SU-DHL-6 (cell line): ENCODE data around the gene UHRF2.

Experiments
- H2AFZ ChIP-seq: fragments of 200-600 bp; sonication (generic); 2 replicates; pipeline ENCODE4 v1.6.1; 2014; ENCODE audit warnings: low read depth, mild to moderate bottlenecking, moderate library complexity, mixed read lengths, antibody characterized with exemption, low read length; ENCODE audit not compliant: severe bottlenecking
- H3F3A ChIP-seq: fragments of 200-600 bp; shearing (Covaris generic); 2 replicates; pipeline ENCODE4 v1.6.0; 2016; ENCODE audit warnings: antibody characterized with exemption, mild to moderate bottlenecking; ENCODE audit not compliant: insufficient read depth
- H3K27ac ChIP-seq: fragments of 200-600 bp; sonication (generic); 2 replicates; pipeline ENCODE4 v1.5.1; 2016; ENCODE audit warnings: low read depth, mild to moderate bottlenecking, low read length, moderate library complexity, mixed read lengths
- H3K27me3 ChIP-seq: fragments of 200-600 bp; sonication (generic), shearing (Covaris generic); 2 replicates; pipeline ENCODE4 v1.6.0; 2014; ENCODE audit warnings: mild to moderate bottlenecking, low read length
- H3K36me3 ChIP-seq: fragments of 200-600 bp; sonication (generic); 2 replicates; pipeline ENCODE4 v1.6.1; 2014; ENCODE audit warnings: mild to moderate bottlenecking, low read length, mixed read lengths
- H3K4me2 ChIP-seq: fragments of 300-600, 200-600 bp; shearing (Covaris generic), sonication (generic); 2 replicates; pipeline ENCODE4 v1.6.0; 2014; ENCODE audit warnings: low read length, low read depth, mild to moderate bottlenecking; ENCODE audit not compliant: poor library complexity, severe bottlenecking
- H3K4me3 ChIP-seq: fragments of 200-600 bp; sonication (generic); 2 replicates; pipeline ENCODE4 v1.5.1; 2014; ENCODE audit warnings: antibody characterized with exemption, low read length, mild to moderate bottlenecking, mixed read lengths; ENCODE audit not compliant: insufficient read depth, poor library complexity, severe bottlenecking
- H3K79me2 ChIP-seq: fragments of 200-600 bp; sonication (generic); 2 replicates; pipeline ENCODE4 v1.6.1; 2014; ENCODE audit warnings: mild to moderate bottlenecking, low read length, moderate library complexity; ENCODE audit not compliant: insufficient read depth
- H3K9ac ChIP-seq: fragments of 200-600 bp; sonication (generic); 2 replicates; pipeline ENCODE4 v1.7.0; 2014; ENCODE audit warnings: mild to moderate bottlenecking, low read length
- H3K9me2 ChIP-seq: fragments of 200-600 bp; sonication (generic); replicated peaks from 2 replicates; pipeline ENCODE4 v1.6.1; 2014; ENCODE audit warnings: low read length; ENCODE audit not compliant: insufficient read depth
- H3K9me3 ChIP-seq: fragments of 200-600 bp; sonication (generic); 2 replicates; pipeline ENCODE4 v1.6.1; 2014; ENCODE audit warnings: low read length, mixed read lengths; ENCODE audit not compliant: insufficient read depth
- H4K20me1 ChIP-seq: fragments of 200-600 bp; sonication (generic); 2 replicates; pipeline ENCODE4 v1.6.1; 2014; ENCODE audit warnings: low read depth, mild to moderate bottlenecking, antibody characterized with exemption, low read length, moderate library complexity, mixed read lengths
- CTCF ChIP-seq: fragments of 200-600 bp; sonication (generic); IDR thresholded peaks from one replicate; pipeline ENCODE4 v1.5.1; 2017; ENCODE audit warnings: antibody characterized with exemption, mild to moderate bottlenecking, low read length, moderate library complexity; ENCODE audit not compliant: insufficient read depth, poor library complexity, severe bottlenecking
- EZH2phosphoT487 ChIP-seq: fragments of 200-600 bp; sonication (generic), shearing (Covaris generic); conservative IDR thresholded peaks from 2 replicates; pipeline ENCODE4 v1.6.1; 2018; ENCODE audit warnings: mild to moderate bottlenecking, antibody characterized with exemption, low read length, moderate library complexity, mixed read lengths

UHRF2 gene

DNA sequence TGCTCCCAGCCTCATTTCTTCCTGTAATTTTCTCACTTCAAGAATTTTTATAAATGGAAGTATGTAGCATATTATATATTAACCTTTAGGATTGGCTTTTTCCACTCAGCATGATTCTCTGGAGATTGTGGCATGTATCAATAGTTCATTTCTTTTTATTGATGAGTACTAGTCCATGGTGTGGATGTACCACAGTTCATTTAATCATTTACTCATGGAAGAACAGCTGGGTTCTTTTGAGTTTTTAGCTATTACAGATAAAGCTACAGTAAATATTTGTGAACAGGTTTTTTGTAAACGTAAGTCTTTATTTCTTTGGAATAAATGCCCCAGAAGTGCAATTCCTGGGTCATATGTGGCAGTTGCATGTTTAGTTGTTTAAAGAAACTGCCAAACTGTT is 76.1 kb downstream of the UHRF2 start:
- Histone ChIP-seq H4K20me1 (no peaks in the 10 kb centered on the region; the same call in 1 of the 2 replicates), H3K27me3 (no peaks in the 10 kb centered on the region), H3K79me2 (peaks cover 19% of the 10 kb centered on the region)

GRCh38 chr9:6490863-6491262 is 77.9 kb downstream of the UHRF2 start:
- Histone ChIP-seq H3K9me3 (no peaks in the 10 kb centered on the region), H3K27me3 (no peaks in the 10 kb centered on the region)

More for the DNA sequence above, 76.1 kb downstream of the UHRF2 start:
- H3K36me3 ChIP-seq = peaks cover 46% of the 10 kb centered on the region
- no peak overlapping the region for H3K4me2 ChIP-seq
- H3K9ac ChIP-seq = no peak overlapping the region
- no peak overlapping the region for H3K27ac ChIP-seq
- H3K9me3 ChIP-seq = no peaks in the 10 kb centered on the region
- no peak overlapping the region for H2AFZ ChIP-seq
- no peak overlapping the region for H3K4me3 ChIP-seq
- H3F3A ChIP-seq = no peaks in the 10 kb centered on the region
- TF ChIP-seq EZH2phosphoT487 (no peak), CTCF (no peak)
- H3K9me2 ChIP-seq = no peaks in the 10 kb centered on the region

GRCh38 chr9:6495466-6495865 is 82.5 kb downstream of the UHRF2 start:
- no peak for TF ChIP-seq CTCF
- no peak for TF ChIP-seq EZH2phosphoT487
- Histone ChIP-seq H3K36me3 (peaks cover 49% of the 10 kb centered on the region), H4K20me1 (no peaks in the 10 kb centered on the region; the same call in 1 of the 2 replicates), H3K9me3 (no peaks in the 10 kb centered on the region), H3K4me3 (no peak overlapping the region), H3K4me2 (no peak overlapping the region), H3K9ac (no peak overlapping the region), H3K9me2 (no peaks in the 10 kb centered on the region), H3F3A (no peaks in the 10 kb centered on the region), H3K27me3 (no peaks in the 10 kb centered on the region), H3K27ac (no peak overlapping the region), H3K79me2 (peaks cover 11% of the 10 kb centered on the region), H2AFZ (no peak overlapping the region)

More at GRCh38 chr9:6490863-6491262, 77.9 kb downstream of the UHRF2 start:
- Histone ChIP-seq H3K4me2 (no peak overlapping the region), H3K79me2 (peaks cover 19% of the 10 kb centered on the region), H3K4me3 (no peak overlapping the region), H4K20me1 (no peaks in the 10 kb centered on the region; the same call in 1 of the 2 replicates), H3K36me3 (peaks cover 53% of the 10 kb centered on the region), H3K9ac (no peak overlapping the region), H2AFZ (no peak overlapping the region), H3K9me2 (no peaks in the 10 kb centered on the region), H3K27ac (no peak overlapping the region), H3F3A (no peaks in the 10 kb centered on the region)
- TF ChIP-seq EZH2phosphoT487 (no peak), CTCF (no peak)
